Endothelial cell of umbilical vein (primary cell): ENCODE data around the gene OGDH.

Source experiments
- CTCF ChIP-seq, 2 donors: IDR thresholded peaks; 1 replicate in 1 of 2; 2 replicates in 1 of 2; pipeline ENCODE4 v1.5.1; 2011; ENCODE audit warnings: low read length in 2 of 2, mild to moderate bottlenecking in 2 of 2, moderate library complexity in 2 of 2, control low read depth in 1 of 2, inconsistent platforms in 1 of 2, low read depth in 1 of 2; ENCODE audit not compliant: insufficient read depth in 1 of 2; ENCODE audit errors: extremely low read depth in 1 of 2
- EZH2 ChIP-seq: IDR thresholded peaks from 2 replicates; pipeline ENCODE4 v1.6.1; 2012; ENCODE audit warnings: borderline replicate concordance, low read depth, mild to moderate bottlenecking, moderate library complexity, low read length, inconsistent platforms; ENCODE audit not compliant: severe bottlenecking
- GATA2 ChIP-seq: IDR thresholded peaks from 2 replicates; pipeline ENCODE4 v1.7.0; 2011; ENCODE audit warnings: low read depth, mild to moderate bottlenecking, moderate library complexity, mixed read lengths, low read length; ENCODE audit not compliant: insufficient read length, insufficient read depth
- MAX ChIP-seq: IDR thresholded peaks from 2 replicates; pipeline ENCODE4 v1.6.1; 2011; ENCODE audit not compliant: insufficient read depth, insufficient read length
- POLR2A ChIP-seq: IDR thresholded peaks from 2 replicates; pipeline ENCODE4 v1.6.1; 2012; ENCODE audit warnings: low read depth, mild to moderate bottlenecking, control low read depth, low read length

- TF ChIP-seq EZH2 (no peak), CTCF (IDR thresholded peaks at IDR 0.05; ENCODE audit: extremely low read depth in 1 of 2, insufficient read depth in 1 of 2, low read depth in 1 of 2, low read length in 2 of 2) (no peak), GATA2 (no peak), POLR2A (no peak), MAX (no peak)
These were observed 100.5 kb downstream of the OGDH start for GRCh38 chr7:44706788-44707557.
